Osteocyte (in vitro differentiated cells): ENCODE data around the gene AK8. TPM values are rescaled to one million over a fixed set of nuclear protein-coding genes. Genes with fewer than 3 reads are reported as not detected.

Experiments
- DNase-seq: peaks from one replicate; pipeline ENCODE4 v3.0.0; 2021; ENCODE audit warnings: mixed read lengths; ENCODE audit not compliant: unreplicated experiment; ENCODE audit errors: extremely low spot score
- H3K27ac Mint-ChIP-seq: one replicate; pipeline ENCODE4 v1.8.0; 2021; ENCODE audit warnings: mild to moderate bottlenecking, mixed read lengths; ENCODE audit not compliant: unreplicated experiment
- H3K27me3 Mint-ChIP-seq: one replicate; pipeline ENCODE4 v1.8.0; 2021; ENCODE audit warnings: mixed read lengths; ENCODE audit not compliant: unreplicated experiment
- H3K36me3 Mint-ChIP-seq: one replicate; pipeline ENCODE4 v1.8.0; 2021; ENCODE audit warnings: mixed read lengths; ENCODE audit not compliant: unreplicated experiment
- H3K4me1 Mint-ChIP-seq: one replicate; pipeline ENCODE4 v1.8.0; 2021; ENCODE audit warnings: mixed read lengths; ENCODE audit not compliant: unreplicated experiment
- H3K4me3 Mint-ChIP-seq: one replicate; pipeline ENCODE4 v1.8.0; 2021; ENCODE audit warnings: mild to moderate bottlenecking, moderate library complexity, mixed read lengths; ENCODE audit not compliant: unreplicated experiment
- H3K9me3 Mint-ChIP-seq: one replicate; pipeline ENCODE4 v1.8.0; 2021; ENCODE audit warnings: mixed read lengths; ENCODE audit not compliant: unreplicated experiment
- total RNA-seq: library from RNA; stranded (reverse); gene quantifications from 2 replicates; pipeline ENCODE4 v1.2.1, GENCODE V29; 2021
- TF ChIP-seq, protein P1 (sequence below): fragments of 200-600 bp; sonication (generic); IDR thresholded peaks from 2 replicates; pipeline ENCODE4 v1.5.0; 2021; ENCODE audit warnings: antibody characterized with exemption, mild to moderate bottlenecking, moderate library complexity

The AK8 gene
- total RNA-seq, 1 donor from 2014 or later: 0.91 TPM

GRCh38 chr9:132854832-132855231 is 23.3 kb downstream of the AK8 start:
- Mint-ChIP-seq H3K4me3 (no peak overlapping the region), H3K27ac (no peak overlapping the region), H3K27me3 (peaks cover 26% of the 10 kb centered on the region), H3K9me3 (no peaks in the 10 kb centered on the region), H3K4me1 (no peaks in the 10 kb centered on the region), H3K36me3 (no peaks in the 10 kb centered on the region)
- no peak for DNase-seq
- TF ChIP-seq, protein P1, sequence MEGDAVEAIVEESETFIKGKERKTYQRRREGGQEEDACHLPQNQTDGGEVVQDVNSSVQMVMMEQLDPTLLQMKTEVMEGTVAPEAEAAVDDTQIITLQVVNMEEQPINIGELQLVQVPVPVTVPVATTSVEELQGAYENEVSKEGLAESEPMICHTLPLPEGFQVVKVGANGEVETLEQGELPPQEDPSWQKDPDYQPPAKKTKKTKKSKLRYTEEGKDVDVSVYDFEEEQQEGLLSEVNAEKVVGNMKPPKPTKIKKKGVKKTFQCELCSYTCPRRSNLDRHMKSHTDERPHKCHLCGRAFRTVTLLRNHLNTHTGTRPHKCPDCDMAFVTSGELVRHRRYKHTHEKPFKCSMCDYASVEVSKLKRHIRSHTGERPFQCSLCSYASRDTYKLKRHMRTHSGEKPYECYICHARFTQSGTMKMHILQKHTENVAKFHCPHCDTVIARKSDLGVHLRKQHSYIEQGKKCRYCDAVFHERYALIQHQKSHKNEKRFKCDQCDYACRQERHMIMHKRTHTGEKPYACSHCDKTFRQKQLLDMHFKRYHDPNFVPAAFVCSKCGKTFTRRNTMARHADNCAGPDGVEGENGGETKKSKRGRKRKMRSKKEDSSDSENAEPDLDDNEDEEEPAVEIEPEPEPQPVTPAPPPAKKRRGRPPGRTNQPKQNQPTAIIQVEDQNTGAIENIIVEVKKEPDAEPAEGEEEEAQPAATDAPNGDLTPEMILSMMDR: no peak

DNA sequence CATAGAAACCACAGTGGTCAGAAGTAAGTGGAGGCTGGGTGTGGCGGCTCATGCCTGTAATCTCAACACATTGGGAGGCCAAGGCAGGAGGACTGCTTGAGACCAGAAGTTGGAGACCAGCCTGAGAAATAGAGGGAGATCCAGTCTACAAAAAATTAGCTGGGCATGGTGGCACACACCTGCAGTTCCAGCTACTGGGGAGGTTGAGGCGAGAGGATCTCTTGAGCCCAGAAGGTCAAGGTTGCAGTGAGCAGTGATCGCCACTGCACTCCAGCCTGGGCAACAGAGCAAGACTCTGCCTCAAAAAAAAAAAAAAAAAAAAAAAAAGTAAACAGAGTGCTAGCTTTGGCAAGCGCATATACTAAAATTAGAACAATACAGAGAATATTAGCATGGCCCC is 24.6 kb downstream of the AK8 start:
- Mint-ChIP-seq H3K36me3 (no peaks in the 10 kb centered on the region), H3K9me3 (no peaks in the 10 kb centered on the region), H3K4me3 (no peak overlapping the region), H3K27ac (no peak overlapping the region), H3K27me3 (peaks cover 16% of the 10 kb centered on the region), H3K4me1 (no peaks in the 10 kb centered on the region)
- TF ChIP-seq, protein P1: no peak
- no peak for DNase-seq

- no peak overlapping the region for H3K4me3 Mint-ChIP-seq
- no peak for DNase-seq
- H3K36me3 Mint-ChIP-seq: no peaks in the 10 kb centered on the region
- H3K9me3 Mint-ChIP-seq: no peaks in the 10 kb centered on the region
- H3K27ac Mint-ChIP-seq: no peak overlapping the region
- TF ChIP-seq, protein P1: no peak
- peaks cover 2% of the 10 kb centered on the region for H3K27me3 Mint-ChIP-seq
- H3K4me1 Mint-ChIP-seq: no peaks in the 10 kb centered on the region
Observed at GRCh38 chr9:132849185-132849706, 28.8 kb downstream of the AK8 start.

- TF ChIP-seq, protein P1: no peak
- no peaks in the 10 kb centered on the region for H3K36me3 Mint-ChIP-seq
- H3K4me3 Mint-ChIP-seq: no peak overlapping the region
- no peaks in the 10 kb centered on the region for H3K9me3 Mint-ChIP-seq
- H3K4me1 Mint-ChIP-seq: no peaks in the 10 kb centered on the region
- H3K27me3 Mint-ChIP-seq: peaks cover 2% of the 10 kb centered on the region
- DNase-seq: no peak
- no peak overlapping the region for H3K27ac Mint-ChIP-seq
Observed at GRCh38 chr9:132846918-132847515, 31.1 kb downstream of the AK8 start.

- no peak overlapping the region for H3K27ac Mint-ChIP-seq
- no peak for DNase-seq
- no peaks in the 10 kb centered on the region for H3K4me1 Mint-ChIP-seq
- TF ChIP-seq, protein P1: no peak
- no peaks in the 10 kb centered on the region for H3K9me3 Mint-ChIP-seq
- H3K27me3 Mint-ChIP-seq: peaks cover 5% of the 10 kb centered on the region
- no peaks in the 10 kb centered on the region for H3K36me3 Mint-ChIP-seq
- H3K4me3 Mint-ChIP-seq: no peak overlapping the region
Observed at GRCh38 chr9:132846109-132846917, 31.8 kb downstream of the AK8 start.
